Measurements from ENCODE around the gene PARP15. TPM values are rescaled to one million over a fixed set of nuclear protein-coding genes. Genes with fewer than 3 reads are reported as not detected.

The PARP15 gene
- total and polyA plus RNA-seq, 9 donors, result 0.24 to 2.0 (median 0.46) TPM

DNA sequence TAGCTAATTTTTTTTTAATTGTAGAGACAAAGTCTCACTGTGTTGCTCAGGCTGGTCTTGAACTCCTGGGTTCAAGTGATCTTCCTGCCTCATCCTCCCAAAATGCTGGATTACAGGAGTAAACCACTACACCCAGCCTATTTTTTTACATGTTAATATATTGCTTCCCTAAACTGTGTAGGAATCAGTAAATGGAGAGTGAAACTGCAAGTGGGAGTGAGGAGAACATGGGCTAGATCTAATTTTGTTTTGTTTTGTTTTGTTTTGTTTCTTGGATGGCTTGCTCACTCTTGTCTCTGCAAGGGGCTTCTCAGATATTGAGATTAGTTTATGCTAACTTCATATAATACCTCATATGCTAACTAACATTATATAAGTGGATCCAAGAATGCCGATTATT lies 31.5 kb downstream of the PARP15 start:
- no peak overlapping the region for H3K27ac ChIP-seq
- no peak for DNase-seq
- no peaks in the 10 kb centered on the region for H3K4me1 ChIP-seq (ENCODE audit: insufficient read depth)
- no peaks in the 10 kb centered on the region for H3K9me3 ChIP-seq
- H3K4me3 ChIP-seq, result no peak overlapping the region
- WGBS, 3 donors, result 94 to 97% (median 96%) methylated on average over 1 of the region's 1 CpG
- no peaks in the 10 kb centered on the region for H3K27me3 ChIP-seq
- H3K36me3 ChIP-seq, result no peaks in the 10 kb centered on the region
- intact Hi-C loops (cut with DNase I), result no loop called here
- TF ChIP-seq, protein P1, sequence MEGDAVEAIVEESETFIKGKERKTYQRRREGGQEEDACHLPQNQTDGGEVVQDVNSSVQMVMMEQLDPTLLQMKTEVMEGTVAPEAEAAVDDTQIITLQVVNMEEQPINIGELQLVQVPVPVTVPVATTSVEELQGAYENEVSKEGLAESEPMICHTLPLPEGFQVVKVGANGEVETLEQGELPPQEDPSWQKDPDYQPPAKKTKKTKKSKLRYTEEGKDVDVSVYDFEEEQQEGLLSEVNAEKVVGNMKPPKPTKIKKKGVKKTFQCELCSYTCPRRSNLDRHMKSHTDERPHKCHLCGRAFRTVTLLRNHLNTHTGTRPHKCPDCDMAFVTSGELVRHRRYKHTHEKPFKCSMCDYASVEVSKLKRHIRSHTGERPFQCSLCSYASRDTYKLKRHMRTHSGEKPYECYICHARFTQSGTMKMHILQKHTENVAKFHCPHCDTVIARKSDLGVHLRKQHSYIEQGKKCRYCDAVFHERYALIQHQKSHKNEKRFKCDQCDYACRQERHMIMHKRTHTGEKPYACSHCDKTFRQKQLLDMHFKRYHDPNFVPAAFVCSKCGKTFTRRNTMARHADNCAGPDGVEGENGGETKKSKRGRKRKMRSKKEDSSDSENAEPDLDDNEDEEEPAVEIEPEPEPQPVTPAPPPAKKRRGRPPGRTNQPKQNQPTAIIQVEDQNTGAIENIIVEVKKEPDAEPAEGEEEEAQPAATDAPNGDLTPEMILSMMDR (IDR thresholded peaks at IDR 0.05), result no peak
- no peak for TF ChIP-seq EP300 (IDR thresholded peaks at IDR 0.05)
- TF ChIP-seq POLR2A (IDR thresholded peaks at IDR 0.05), result no peak

DNA sequence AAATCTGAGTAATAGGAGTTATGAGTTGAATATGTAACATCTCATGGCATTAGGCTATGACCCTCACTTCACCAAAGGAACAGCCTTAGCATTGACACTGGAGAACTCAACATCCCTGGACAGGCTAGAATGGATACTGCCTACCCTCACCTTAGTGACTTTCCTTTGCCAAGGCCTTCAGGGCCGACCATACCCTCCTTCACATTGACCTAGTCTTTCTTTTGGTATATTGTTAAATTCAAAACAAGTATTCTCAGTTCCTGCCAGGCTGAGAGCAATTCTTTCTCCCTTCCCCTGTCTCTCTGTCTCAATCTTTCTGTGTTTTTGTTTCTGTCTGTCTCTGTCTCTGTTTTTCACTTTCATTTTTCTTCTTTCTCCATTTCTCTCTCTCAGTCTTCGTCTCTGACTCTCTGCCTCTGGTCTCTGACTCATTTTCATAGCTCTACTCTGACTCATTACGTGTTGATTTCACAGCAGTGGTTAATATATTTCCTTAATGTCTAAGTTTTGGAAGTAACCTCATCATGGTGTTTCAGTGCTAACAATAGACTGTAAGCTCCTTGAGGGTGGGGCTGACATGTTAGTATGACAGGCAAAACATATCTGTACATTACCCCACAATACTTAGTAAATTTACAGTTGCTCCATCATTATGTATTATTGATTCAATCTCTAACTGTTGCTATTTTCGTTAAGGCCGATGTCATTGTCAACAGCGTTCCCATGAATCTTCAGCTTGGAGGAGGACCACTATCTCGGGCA lies 32.5 kb downstream of the PARP15 start:
- intact Hi-C loops (cut with DNase I), result no loop called here

DNA sequence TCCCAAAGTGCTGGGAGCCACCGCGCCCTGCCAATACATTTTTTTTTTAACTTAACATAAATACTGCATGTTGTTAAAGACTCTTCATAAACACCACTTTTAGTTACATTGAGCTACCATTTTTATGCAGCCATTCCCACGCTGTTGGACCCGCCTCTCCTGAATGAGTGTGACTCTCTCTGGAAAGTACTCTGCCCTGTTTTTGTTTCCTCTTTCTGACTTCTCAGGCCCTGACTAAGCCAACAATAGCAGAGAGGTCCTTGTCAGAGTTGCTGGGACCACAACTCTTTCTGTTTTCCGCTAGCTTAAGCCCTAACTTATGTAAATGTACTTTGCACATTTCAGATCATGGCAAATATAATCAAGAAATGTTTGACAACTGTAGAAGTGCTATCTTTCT lies 35.2 kb downstream of the PARP15 start:
- intact Hi-C loops (cut with DNase I), result no loop called here
- TF ChIP-seq POLR2A (IDR thresholded peaks at IDR 0.05) (no peak), EP300 (IDR thresholded peaks at IDR 0.05) (no peak)
- TF ChIP-seq, protein P1 (IDR thresholded peaks at IDR 0.05), result no peak
- Histone ChIP-seq H3K9me3 (no peaks in the 10 kb centered on the region), H3K4me1 (ENCODE audit: insufficient read depth) (no peaks in the 10 kb centered on the region), H3K27ac (no peak overlapping the region), H3K27me3 (no peaks in the 10 kb centered on the region), H3K36me3 (no peaks in the 10 kb centered on the region), H3K4me3 (no peak overlapping the region)
- 94 to 98% (median 94%) methylated on average over 5 of the region's 5 CpGs for WGBS, 3 donors
- DNase-seq, result no peak

More for the DNA sequence above, 32.5 kb downstream of the PARP15 start:
- Histone ChIP-seq H3K27me3 (no peaks in the 10 kb centered on the region), H3K4me1 (ENCODE audit: insufficient read depth) (no peaks in the 10 kb centered on the region), H3K9me3 (no peaks in the 10 kb centered on the region), H3K27ac (no peak overlapping the region), H3K36me3 (no peaks in the 10 kb centered on the region), H3K4me3 (no peak overlapping the region)
- no peak for DNase-seq
- 68 to 78% (median 76%) methylated on average over 7 of the region's 7 CpGs for WGBS, 3 donors
- TF ChIP-seq, protein P1 (IDR thresholded peaks at IDR 0.05), result no peak
- no peak for TF ChIP-seq POLR2A (IDR thresholded peaks at IDR 0.05)
- TF ChIP-seq EP300 (IDR thresholded peaks at IDR 0.05), result no peak

DNA sequence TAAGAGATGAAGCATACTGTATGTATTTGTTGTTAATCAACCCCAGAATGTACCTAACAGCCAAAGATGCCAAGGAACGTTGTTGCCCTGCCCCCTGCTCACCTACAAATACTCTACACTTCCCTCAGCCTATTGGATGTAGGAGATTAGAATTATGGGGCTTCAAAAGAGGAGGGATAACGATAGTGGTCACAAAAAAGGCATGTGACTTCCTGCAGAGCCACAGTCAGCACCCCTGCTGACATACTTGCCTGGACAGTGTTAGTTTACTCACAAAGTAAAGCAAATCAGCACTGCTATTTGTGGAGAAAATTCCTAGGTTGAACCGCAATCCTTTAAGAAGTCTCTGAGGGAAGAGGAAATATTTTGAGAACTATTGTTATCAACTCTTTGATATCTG lies 37.9 kb downstream of the PARP15 start:
- intact Hi-C loops (cut with DNase I), result no loop called here
- no peak for DNase-seq
- 40 to 50% (median 41%) methylated on average over 3 of the region's 3 CpGs for WGBS, 3 donors

DNA sequence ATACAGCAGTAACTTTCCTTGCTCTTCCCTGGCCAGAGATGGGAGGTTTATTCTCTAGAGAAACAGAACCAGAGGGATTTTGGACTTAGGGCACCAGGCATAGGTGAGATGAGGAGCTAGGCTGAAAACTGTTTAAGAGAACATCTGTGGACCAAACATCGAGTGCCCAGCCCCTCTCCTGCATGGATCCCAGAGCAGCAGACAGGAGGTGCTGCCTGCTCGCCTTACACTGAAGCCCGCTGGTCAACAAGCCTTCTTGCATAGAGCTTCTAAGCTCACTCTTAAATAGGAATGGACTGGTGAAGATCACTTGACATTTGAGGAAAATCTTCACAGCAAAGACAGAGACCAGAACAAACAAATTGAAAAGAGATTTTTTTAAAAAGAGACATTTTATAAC lies 41.2 kb downstream of the PARP15 start:
- Histone ChIP-seq H3K27me3 (no peaks in the 10 kb centered on the region), H3K9me3 (no peaks in the 10 kb centered on the region), H3K36me3 (no peaks in the 10 kb centered on the region), H3K4me1 (ENCODE audit: insufficient read depth) (no peaks in the 10 kb centered on the region), H3K27ac (no peak overlapping the region), H3K4me3 (no peak overlapping the region)
- TF ChIP-seq POLR2A (IDR thresholded peaks at IDR 0.05) (no peak), EP300 (IDR thresholded peaks at IDR 0.05) (no peak)
- TF ChIP-seq, protein P1 (IDR thresholded peaks at IDR 0.05), result no peak
- whole genome bisulfite sequencing, 3 donors, result 57 to 65% (median 58%) methylated on average over 3 of the region's 3 CpGs
- DNase-seq, result no peak
- intact Hi-C loops (cut with DNase I), result no loop called here

More for the DNA sequence above, 37.9 kb downstream of the PARP15 start:
- TF ChIP-seq POLR2A (IDR thresholded peaks at IDR 0.05), result no peak
- no peaks in the 10 kb centered on the region for H3K4me1 ChIP-seq (ENCODE audit: insufficient read depth)
- H3K27ac ChIP-seq, result no peak overlapping the region
- no peak overlapping the region for H3K4me3 ChIP-seq
- no peaks in the 10 kb centered on the region for H3K9me3 ChIP-seq
- no peaks in the 10 kb centered on the region for H3K36me3 ChIP-seq
- no peaks in the 10 kb centered on the region for H3K27me3 ChIP-seq

Data from ovary (tissue), 9 donors.